H9 (cell line): Measurements from ENCODE around the gene MRGPRG. TPM values are rescaled to one million over a fixed set of nuclear protein-coding genes. Genes with fewer than 3 reads are reported as not detected.

Source experiments
- DNase-seq: peaks from one replicate; pipeline ENCODE4 v3.0.0-alpha.2; 2017
- H2AFZ ChIP-seq: one replicate; pipeline ENCODE4 v1.6.1; 2013; ENCODE audit warnings: mild to moderate bottlenecking, low read length, control low read depth, moderate library complexity
- H2AK5ac ChIP-seq: 2 replicates; pipeline ENCODE4 v1.6.1; 2013; ENCODE audit warnings: low read length, control low read depth, mixed read lengths; ENCODE audit not compliant: insufficient read length
- H2BK120ac ChIP-seq: one replicate; pipeline ENCODE4 v1.6.1; 2013; ENCODE audit warnings: low read depth, mild to moderate bottlenecking, low read length, control low read depth, inconsistent platforms; ENCODE audit not compliant: poor library complexity, severe bottlenecking
- H2BK12ac ChIP-seq: 2 replicates; pipeline ENCODE4 v1.6.1; 2013; ENCODE audit warnings: low read length, control low read depth, mixed read lengths, low read depth; ENCODE audit not compliant: insufficient read length
- H2BK15ac ChIP-seq: 2 replicates; pipeline ENCODE4 v1.6.1; 2013; ENCODE audit warnings: low read depth, low read length, control low read depth
- H2BK20ac ChIP-seq: one replicate; pipeline ENCODE4 v1.6.1; 2013; ENCODE audit warnings: low read depth, mild to moderate bottlenecking, low read length, control low read depth, inconsistent platforms; ENCODE audit not compliant: poor library complexity, severe bottlenecking
- H2BK5ac ChIP-seq: 2 replicates; pipeline ENCODE4 v1.6.1; 2013; ENCODE audit warnings: low read length, control low read depth, mixed read lengths; ENCODE audit not compliant: insufficient read length
- H3K14ac ChIP-seq: 2 replicates; pipeline ENCODE4 v1.6.1; 2013; ENCODE audit warnings: low read length, control low read depth; ENCODE audit not compliant: insufficient read depth
- H3K18ac ChIP-seq: 2 replicates; pipeline ENCODE4 v1.6.1; 2013; ENCODE audit warnings: low read depth, mild to moderate bottlenecking, mixed read lengths, low read length, control low read depth; ENCODE audit not compliant: insufficient read length
- H3K23ac ChIP-seq: 2 replicates; pipeline ENCODE4 v1.6.1; 2013; ENCODE audit warnings: low read length, control low read depth, mixed read lengths, low read depth; ENCODE audit not compliant: insufficient read length
- H3K23me2 ChIP-seq: 2 replicates; pipeline ENCODE4 v1.6.1; 2013; ENCODE audit warnings: low read depth, mild to moderate bottlenecking, mixed read lengths, low read length, control low read depth; ENCODE audit not compliant: insufficient read length, poor library complexity, severe bottlenecking
- H3K27ac ChIP-seq: 2 replicates; pipeline ENCODE4 v1.5.1; 2013; ENCODE audit warnings: low read length, control low read depth, mixed read lengths, low read depth; ENCODE audit not compliant: insufficient read length
- H3K27me3 ChIP-seq: 2 replicates; pipeline ENCODE4 v1.6.1; 2013; ENCODE audit warnings: low read length, control low read depth, inconsistent platforms; ENCODE audit not compliant: insufficient read depth
- H3K4ac ChIP-seq: 2 replicates; pipeline ENCODE4 v1.6.1; 2013; ENCODE audit warnings: low read depth, mild to moderate bottlenecking, control low read depth, inconsistent platforms, low read length, moderate library complexity
- H3K4me1 ChIP-seq: 2 replicates; pipeline ENCODE4 v1.6.1; 2013; ENCODE audit warnings: low read length, control low read depth, inconsistent platforms; ENCODE audit not compliant: insufficient read depth
- H3K4me2 ChIP-seq: 2 replicates; pipeline ENCODE4 v1.6.1; 2013; ENCODE audit warnings: low read length, control low read depth, mixed read lengths; ENCODE audit not compliant: insufficient read length, insufficient read depth
- H3K56ac ChIP-seq: 2 replicates; pipeline ENCODE4 v1.6.1; 2013; ENCODE audit warnings: low read depth, mild to moderate bottlenecking, mixed read lengths, low read length, control low read depth; ENCODE audit not compliant: insufficient read length
- H3K79me1 ChIP-seq: 2 replicates; pipeline ENCODE4 v1.6.1; 2013; ENCODE audit warnings: low read depth, mild to moderate bottlenecking, moderate library complexity, low read length, control low read depth, inconsistent platforms; ENCODE audit not compliant: insufficient read depth, poor library complexity, severe bottlenecking
- H3K79me2 ChIP-seq: 2 replicates; pipeline ENCODE4 v1.6.1; 2013; ENCODE audit warnings: low read length, control low read depth, inconsistent platforms; ENCODE audit not compliant: insufficient read depth
- H3K9ac ChIP-seq: 2 replicates; pipeline ENCODE4 v1.6.1; 2013; ENCODE audit warnings: low read length, control low read depth, mixed read lengths; ENCODE audit not compliant: insufficient read length; ENCODE audit errors: extremely low read depth
- H3K9me3 ChIP-seq: one replicate; pipeline ENCODE4 v1.6.1; 2013; ENCODE audit warnings: low read depth, low read length, inconsistent platforms; ENCODE audit not compliant: control insufficient read depth
- H3T11ph ChIP-seq: one replicate; pipeline ENCODE4 v1.6.1; 2013; ENCODE audit warnings: mild to moderate bottlenecking, low read length, control low read depth, inconsistent platforms
- H4K20me1 ChIP-seq: one replicate; pipeline ENCODE4 v1.6.1; 2013; ENCODE audit not compliant: control insufficient read depth, insufficient read length, insufficient read depth
- H4K5ac ChIP-seq: 2 replicates; pipeline ENCODE4 v1.6.1; 2013; ENCODE audit warnings: low read depth, mild to moderate bottlenecking, mixed read lengths, low read length, control low read depth; ENCODE audit not compliant: insufficient read length
- H4K8ac ChIP-seq: replicated peaks from 2 replicates; pipeline ENCODE4 v1.6.1; 2013; ENCODE audit warnings: low read length, control low read depth, mixed read lengths, low read depth; ENCODE audit not compliant: insufficient read length
- H4K91ac ChIP-seq: 2 replicates; pipeline ENCODE4 v1.6.1; 2013; ENCODE audit warnings: low read depth, mild to moderate bottlenecking, moderate library complexity, mixed read lengths, low read length, control low read depth; ENCODE audit not compliant: insufficient read length
- H3K27ac Mint-ChIP-seq, 3 experiments: 2 replicates in 2 of 3; 3 replicates in 1 of 3; pipeline ENCODE4 v1.8.0; 2020 to 2021; ENCODE audit warnings: mixed read lengths in 3 of 3, mild to moderate bottlenecking in 1 of 3, moderate library complexity in 1 of 3
- H3K27me3 Mint-ChIP-seq: 2 replicates; pipeline ENCODE4 v1.8.0; 2021; ENCODE audit warnings: low read depth, mild to moderate bottlenecking, moderate library complexity, mixed read lengths
- H3K36me3 Mint-ChIP-seq, 3 experiments: 2 replicates in 2 of 3; 3 replicates in 1 of 3; pipeline ENCODE4 v1.8.0; 2020 to 2021; ENCODE audit warnings: low read depth in 3 of 3, mixed read lengths in 3 of 3; ENCODE audit not compliant: insufficient read depth in 1 of 3
- H3K4me1 Mint-ChIP-seq, 2 experiments: 2 replicates each; pipeline ENCODE4 v1.8.0; 2020; ENCODE audit warnings: mixed read lengths in 2 of 2
- H3K4me3 Mint-ChIP-seq, 2 experiments: 2 replicates in 1 of 2; 3 replicates in 1 of 2; pipeline ENCODE4 v1.8.0; 2020 to 2021; ENCODE audit warnings: mild to moderate bottlenecking in 2 of 2, mixed read lengths in 2 of 2, moderate library complexity in 1 of 2
- H3K9me3 Mint-ChIP-seq, 2 experiments: 2 replicates in 1 of 2; 3 replicates in 1 of 2; pipeline ENCODE4 v1.8.0; 2020; ENCODE audit warnings: mild to moderate bottlenecking in 2 of 2, mixed read lengths in 2 of 2, moderate library complexity in 1 of 2
- WGBS: extraction: QIAGEN DNeasy Blood & Tissue Kit; methylation state at CpG from one replicate; pipeline ENCODE4 v1.1.7; 2013; ENCODE audit warnings: missing lambda C conversion rate, low lambda C conversion rate, mixed read lengths; ENCODE audit not compliant: insufficient read length; ENCODE audit errors: extremely low coverage; 5-methylcytosine and 5-hydroxymethylcytosine counted together
- total RNA-seq: library from RNA; stranded (reverse); gene quantifications from 2 replicates; pipeline ENCODE4 v1.2.1, GENCODE V29; 2021
- TF ChIP-seq, protein P1 (sequence below): fragments of 200-600 bp; sonication (generic); conservative IDR thresholded peaks from 3 replicates; pipeline ENCODE4 v1.8.0; 2021; ENCODE audit warnings: antibody characterized with exemption, mild to moderate bottlenecking

MRGPRG gene
- total RNA-seq, 1 experiment from 2014 or later: not detected

- DNase-seq: no peak
- Mint-ChIP-seq H3K36me3 (no peaks in the 10 kb centered on the region), H3K27me3 (peaks cover 48% of the 10 kb centered on the region), H3K4me3 (no peak overlapping the region), H3K27ac (no peak overlapping the region), H3K9me3 (peaks cover 0 to 4% of the 10 kb centered on the region in 2 experiments; a peak in 2 of 5 replicates), H3K4me1 (peaks cover 8 to 9% of the 10 kb centered on the region in 2 experiments)
- Histone ChIP-seq H3K23me2 (peaks cover 9% of the 10 kb centered on the region), H4K91ac (no peak overlapping the region), H4K8ac (no peak overlapping the region), H3K79me1 (no peaks in the 10 kb centered on the region), H2BK15ac (no peak overlapping the region), H2BK12ac (no peak overlapping the region), H2BK20ac (no peak overlapping the region), H3K14ac (no peak overlapping the region), H3K79me2 (no peaks in the 10 kb centered on the region), H4K5ac (peak overlapping the region; percentile 12), H3K4me2 (no peak overlapping the region), H4K20me1 (peaks cover 2% of the 10 kb centered on the region), H2AFZ (no peak overlapping the region), H3T11ph (no peak overlapping the region), H3K9me3 (no peaks in the 10 kb centered on the region), H3K4ac (no peak overlapping the region), H3K27me3 (peaks cover 7% of the 10 kb centered on the region; the same call in 1 of the 2 replicates), H3K23ac (no peak overlapping the region), H2BK120ac (no peak overlapping the region), H3K9ac (no peak overlapping the region), H3K18ac (no peak overlapping the region), H2AK5ac (no peak overlapping the region), H3K56ac (no peak overlapping the region), H2BK5ac (no peak overlapping the region), H3K4me1 (no peaks in the 10 kb centered on the region), H3K27ac (no peak overlapping the region)
- TF ChIP-seq, protein P1, sequence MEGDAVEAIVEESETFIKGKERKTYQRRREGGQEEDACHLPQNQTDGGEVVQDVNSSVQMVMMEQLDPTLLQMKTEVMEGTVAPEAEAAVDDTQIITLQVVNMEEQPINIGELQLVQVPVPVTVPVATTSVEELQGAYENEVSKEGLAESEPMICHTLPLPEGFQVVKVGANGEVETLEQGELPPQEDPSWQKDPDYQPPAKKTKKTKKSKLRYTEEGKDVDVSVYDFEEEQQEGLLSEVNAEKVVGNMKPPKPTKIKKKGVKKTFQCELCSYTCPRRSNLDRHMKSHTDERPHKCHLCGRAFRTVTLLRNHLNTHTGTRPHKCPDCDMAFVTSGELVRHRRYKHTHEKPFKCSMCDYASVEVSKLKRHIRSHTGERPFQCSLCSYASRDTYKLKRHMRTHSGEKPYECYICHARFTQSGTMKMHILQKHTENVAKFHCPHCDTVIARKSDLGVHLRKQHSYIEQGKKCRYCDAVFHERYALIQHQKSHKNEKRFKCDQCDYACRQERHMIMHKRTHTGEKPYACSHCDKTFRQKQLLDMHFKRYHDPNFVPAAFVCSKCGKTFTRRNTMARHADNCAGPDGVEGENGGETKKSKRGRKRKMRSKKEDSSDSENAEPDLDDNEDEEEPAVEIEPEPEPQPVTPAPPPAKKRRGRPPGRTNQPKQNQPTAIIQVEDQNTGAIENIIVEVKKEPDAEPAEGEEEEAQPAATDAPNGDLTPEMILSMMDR: no peak
- WGBS: no CpG with 5 or more reads among the region's 1 CpG
These were observed 11.8 kb downstream of the MRGPRG start for GRCh38 chr11:3206922-3207204.
